Smooth muscle cell (in vitro differentiated cells): ENCODE results near the gene GBP6. TPM values are rescaled to one million over a fixed set of nuclear protein-coding genes. Genes with fewer than 3 reads are reported as not detected.
"Not testable (repeated sequence)": the region's sequence is repeated elsewhere in the genome, so short reads cannot be mapped to it uniquely, and the experiment has no call there.

Experiments used
- DNase-seq: peaks from one replicate; lab custom pipeline; 2025; ENCODE audit not compliant: unreplicated experiment; lab: John Stamatoyannopoulos, UW
- H2AFZ ChIP-seq: fragments of 200-600 bp; sonication (generic); 2 replicates; pipeline ENCODE4 v1.6.0; 2016; ENCODE audit warnings: antibody characterized with exemption, low read depth, mild to moderate bottlenecking
- H3F3A ChIP-seq: fragments of 200-600 bp; sonication (generic); 2 replicates; pipeline ENCODE4 v1.6.0; 2017; ENCODE audit warnings: antibody characterized with exemption, low read depth
- H3K27ac ChIP-seq: fragments of 200-600 bp; sonication (generic); 2 replicates; pipeline ENCODE4 v1.5.1; 2016; ENCODE audit warnings: low read depth, mild to moderate bottlenecking
- H3K27me3 ChIP-seq: fragments of 200-600 bp; sonication (generic); 2 replicates; pipeline ENCODE4 v1.6.1; 2016; ENCODE audit warnings: low read depth, mild to moderate bottlenecking
- H3K36me3 ChIP-seq: fragments of 200-600 bp; sonication (generic); 2 replicates; pipeline ENCODE4 v1.5.1; 2016; ENCODE audit warnings: low read depth
- H3K4me1 ChIP-seq: fragments of 200-600 bp; sonication (generic); 2 replicates; pipeline ENCODE4 v1.5.1; 2016; ENCODE audit warnings: low read depth
- H3K4me2 ChIP-seq: fragments of 200-600 bp; sonication (generic); 2 replicates; pipeline ENCODE4 v1.6.0; 2016; ENCODE audit warnings: mild to moderate bottlenecking
- H3K4me3 ChIP-seq: fragments of 200-600 bp; sonication (generic); 2 replicates; pipeline ENCODE4 v1.5.1; 2016; ENCODE audit warnings: mild to moderate bottlenecking
- H3K79me2 ChIP-seq: fragments of 200-600 bp; sonication (generic); 2 replicates; pipeline ENCODE4 v1.6.0; 2016; ENCODE audit warnings: low read depth, mild to moderate bottlenecking
- H3K9ac ChIP-seq: fragments of 200-600 bp; sonication (generic); 2 replicates; pipeline ENCODE4 v1.6.0; 2016; ENCODE audit warnings: low read depth
- H3K9me3 ChIP-seq: fragments of 200-600 bp; sonication (generic); replicated peaks from 2 replicates; pipeline ENCODE4 v1.5.1; 2016; ENCODE audit warnings: low read depth
- H4K20me1 ChIP-seq: fragments of 200-600 bp; sonication (generic); 2 replicates; pipeline ENCODE4 v1.6.0; 2016; ENCODE audit warnings: low read depth
- CTCF ChIP-seq: fragments of 200-600 bp; sonication (generic); IDR thresholded peaks from 2 replicates; pipeline ENCODE4 v1.5.1; 2017; ENCODE audit warnings: borderline replicate concordance, mild to moderate bottlenecking, antibody characterized with exemption; ENCODE audit not compliant: insufficient read depth, poor library complexity, severe bottlenecking
- WGBS: methylation state at CpG from one replicate; pipeline ENCODE4 v1.1.7; 2016; ENCODE audit warnings: low lambda C conversion rate; 5-methylcytosine and 5-hydroxymethylcytosine counted together
- polyA plus RNA-seq: library from polyadenylated mRNA; unstranded; fragments of >200 nt; fragmentation: Nextera tagmentation; extraction: Ambion mirVana; gene quantifications from 2 replicates; pipeline ENCODE4 v1.2.1, GENCODE V29; 2016
- total RNA-seq: library from RNA; depleted of rRNA; stranded (reverse); fragments of >200 nt; gene quantifications from 2 replicates; pipeline ENCODE4 v1.2.3, GENCODE V29; 2014

GBP6 gene
- total and polyA plus RNA-seq, 2 experiments from 2014 or later, result not detected

DNA sequence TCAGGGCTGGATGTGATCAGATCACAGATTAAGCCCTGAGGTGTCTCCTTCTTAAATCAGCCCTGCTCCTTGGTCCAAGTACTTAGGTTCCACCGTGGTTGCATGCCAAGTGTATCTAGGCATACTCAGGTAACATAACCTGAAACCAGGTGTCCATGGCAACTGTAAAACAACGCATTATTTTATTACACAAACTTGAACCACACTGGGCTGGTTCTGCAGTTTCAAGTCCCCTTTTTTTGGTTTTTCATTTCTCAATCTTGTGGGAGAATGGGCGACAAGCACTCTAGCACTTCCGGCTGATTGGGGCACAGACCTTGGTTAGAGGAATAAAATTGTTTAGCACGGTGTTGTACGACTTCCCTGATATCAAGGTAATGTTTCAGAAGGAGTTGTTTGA is 65.2 kb downstream of the GBP6 start:
- Histone ChIP-seq H3K4me2 (no peak overlapping the region), H4K20me1 (no peaks in the 10 kb centered on the region), H3K9me3 (no peaks in the 10 kb centered on the region), H3K27ac (no peak overlapping the region), H3K27me3 (no peaks in the 10 kb centered on the region), H3K9ac (no peak overlapping the region), H2AFZ (no peak overlapping the region), H3F3A (no peaks in the 10 kb centered on the region), H3K4me3 (no peak overlapping the region), H3K36me3 (no peaks in the 10 kb centered on the region), H3K79me2 (no peaks in the 10 kb centered on the region), H3K4me1 (peaks cover 8% of the 10 kb centered on the region)
- TF ChIP-seq CTCF, result no peak
- WGBS, result 98% methylated on average over 6 of the region's 6 CpGs
- DNase-seq, result no peak

DNA sequence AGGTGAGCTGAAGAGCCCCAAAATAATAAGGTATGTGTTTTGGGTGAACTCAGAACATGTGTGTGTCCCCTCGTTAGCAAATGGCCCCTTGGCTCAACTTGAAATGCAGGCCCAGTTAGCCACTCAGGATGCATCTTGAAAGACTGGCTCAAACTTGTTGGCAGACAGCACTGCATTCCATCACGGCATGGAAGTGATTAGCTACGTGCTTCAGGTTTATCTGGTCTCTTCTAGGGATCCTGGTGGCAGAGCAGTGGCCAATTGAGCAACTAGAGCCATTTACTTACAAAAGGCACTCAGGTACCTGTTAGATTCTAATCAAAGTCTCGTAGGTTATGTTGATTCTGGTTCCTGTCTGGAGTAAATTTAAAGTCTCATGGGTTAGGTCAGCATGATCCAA is 65.8 kb downstream of the GBP6 start:
- H4K20me1 ChIP-seq, H3K27ac ChIP-seq, DNase-seq, H3K9me3 ChIP-seq, H3K27me3 ChIP-seq, H3K4me2 ChIP-seq, H3F3A ChIP-seq, H3K4me3 ChIP-seq, H3K36me3 ChIP-seq, H2AFZ ChIP-seq, H3K4me1 ChIP-seq, H3K79me2 ChIP-seq, H3K9ac ChIP-seq: not testable (repeated sequence)
- 83% methylated on average over 2 of the region's 4 CpGs for WGBS

- H3K36me3 ChIP-seq, result no peaks in the 10 kb centered on the region
- no peaks in the 10 kb centered on the region for H3F3A ChIP-seq
- no peak for TF ChIP-seq CTCF
- no peak overlapping the region for H3K4me3 ChIP-seq
- 81% methylated on average over 4 of the region's 4 CpGs for WGBS
- no peak for DNase-seq
- no peaks in the 10 kb centered on the region for H4K20me1 ChIP-seq
- peak overlapping the region; percentile 88 for H2AFZ ChIP-seq
- H3K27me3 ChIP-seq, result no peaks in the 10 kb centered on the region
- peaks cover 8% of the 10 kb centered on the region for H3K4me1 ChIP-seq
- peak overlapping the region; percentile 51 for H3K4me2 ChIP-seq
- H3K9ac ChIP-seq, result no peak overlapping the region
- no peak overlapping the region for H3K27ac ChIP-seq
- H3K9me3 ChIP-seq, result no peaks in the 10 kb centered on the region
- no peaks in the 10 kb centered on the region for H3K79me2 ChIP-seq
Measured at GRCh38 chr1:89433421-89433820, 69.6 kb downstream of the GBP6 start.

- not testable (repeated sequence) for H4K20me1 ChIP-seq, H3K9me3 ChIP-seq, H3K27me3 ChIP-seq, H3K4me3 ChIP-seq, H3K79me2 ChIP-seq, H3F3A ChIP-seq, H3K4me2 ChIP-seq, H3K27ac ChIP-seq, H3K36me3 ChIP-seq, H3K4me1 ChIP-seq, DNase-seq, H3K9ac ChIP-seq, H2AFZ ChIP-seq
- WGBS, result 94% methylated on average over 9 of the region's 9 CpGs
Measured at GRCh38 chr1:89434058-89434780, 70.4 kb downstream of the GBP6 start.

Other genes with a start within 250 kb of the GBP6 start
- 2.1 and 3.1 TPM in 2 replicates for gene GBP2, start 237.9 kb upstream of the GBP6 start, total RNA-seq
- 2.1 and 3.9 TPM in 2 replicates for gene GBP2, start 237.9 kb upstream of the GBP6 start, polyA plus RNA-seq
- gene GBP7, start 188.1 kb upstream of the GBP6 start, total RNA-seq, result not detected in 2 replicates
- gene GBP7, start 188.1 kb upstream of the GBP6 start, polyA plus RNA-seq, result not detected in 2 replicates
- gene GBP4, start 165.1 kb upstream of the GBP6 start, total RNA-seq, result 0.31 and 2.5 TPM in 2 replicates
- 0.11 and 1.5 TPM in 2 replicates for gene GBP4, start 165.1 kb upstream of the GBP6 start, polyA plus RNA-seq
- not detected in 2 replicates for gene GBP5, start 91.2 kb upstream of the GBP6 start, total RNA-seq
- not detected in 2 replicates for gene GBP5, start 91.2 kb upstream of the GBP6 start, polyA plus RNA-seq
- gene LRRC8B, start 160.8 kb downstream of the GBP6 start, total RNA-seq, result 3.9 and 4.6 TPM in 2 replicates
- gene LRRC8B, start 160.8 kb downstream of the GBP6 start, polyA plus RNA-seq, result 0.98 and 1.5 TPM in 2 replicates